NCI-H2029 (cell line): ENCODE measurements around the gene ANKRD66.

Experiments
- DNase-seq: peaks from one replicate; lab custom pipeline; 2025; lab: John Stamatoyannopoulos, UW

Gene ANKRD66

GRCh38 chr6:46790355-46790874 lies 43.7 kb downstream of the ANKRD66 start:
- DNase-seq = no peak

- no peak for DNase-seq
These were observed 45.9 kb downstream of the ANKRD66 start for GRCh38 chr6:46792635-46793034.

- DNase-seq = no peak
These were observed 46.4 kb downstream of the ANKRD66 start, which contains the start of gene MEP1A for GRCh38 chr6:46793138-46793537. MEP1A (plus strand) TSS chr6:46793389; CDS start chr6:46793399, 10 bp downstream.

- DNase-seq = no peak
These were observed 47.3 kb downstream of the ANKRD66 start for GRCh38 chr6:46794068-46794467.

- no peak for DNase-seq
These were observed 49.1 kb downstream of the ANKRD66 start for GRCh38 chr6:46795816-46796215.

- no peak for DNase-seq
These were observed 50.3 kb downstream of the ANKRD66 start for GRCh38 chr6:46796848-46797580.

GRCh38 chr6:46799657-46800056 lies 52.9 kb downstream of the ANKRD66 start:
- no peak for DNase-seq

GRCh38 chr6:46808806-46809205 lies 62.1 kb downstream of the ANKRD66 start:
- no peak for DNase-seq
